HG02763 (cell line): ENCODE data around the gene TUBB4A.

Experiments
- ATAC-seq: cut with Tn5 transposase; IDR thresholded peaks from one replicate; pipeline ENCODE4 v1.9.1; 2021; ENCODE audit warnings: mild to moderate bottlenecking, moderate library complexity; ENCODE audit not compliant: unreplicated experiment

TUBB4A gene

GRCh38 chr19:6472713-6473112 is 29.4 kb downstream of the TUBB4A start:
- ATAC-seq, result no peak

GRCh38 chr19:6471076-6471475 is 31.0 kb downstream of the TUBB4A start:
- ATAC-seq, result no peak

GRCh38 chr19:6470173-6470572 is 31.9 kb downstream of the TUBB4A start:
- ATAC-seq, result no peak

- no peak for ATAC-seq
These were observed 34.7 kb downstream of the TUBB4A start for GRCh38 chr19:6467384-6467783.

GRCh38 chr19:6466526-6467248 is 35.4 kb downstream of the TUBB4A start:
- no peak for ATAC-seq

- no peak for ATAC-seq
These were observed 36.4 kb downstream of the TUBB4A start for GRCh38 chr19:6465663-6466062.

- ATAC-seq, result no peak
These were observed 37.1 kb downstream of the TUBB4A start for GRCh38 chr19:6465006-6465405.

GRCh38 chr19:6464070-6464873 is 37.8 kb downstream of the TUBB4A start, which contains the start of gene CRB3:
Gene CRB3, plus strand, starts transcription at chr19:6464271. Its CDS starts 431 bp downstream, at chr19:6464702.
- no peak for ATAC-seq

GRCh38 chr19:6460099-6460884 is 41.8 kb downstream of the TUBB4A start:
- ATAC-seq, result peak; percentile 82

- peak; percentile 21 for ATAC-seq
These were observed 42.6 kb downstream of the TUBB4A start, which contains the start of gene SLC25A23 for GRCh38 chr19:6459262-6460098. Gene SLC25A23, minus strand, starts transcription at chr19:6459792. Its CDS starts 164 bp downstream, at chr19:6459628.

GRCh38 chr19:6458695-6459261 is 43.3 kb downstream of the TUBB4A start:
- no peak for ATAC-seq

GRCh38 chr19:6457958-6458694 is 44.0 kb downstream of the TUBB4A start:
- no peak for ATAC-seq

- no peak for ATAC-seq
These were observed 46.2 kb downstream of the TUBB4A start for GRCh38 chr19:6455924-6456323.

GRCh38 chr19:6453951-6454565 is 48.1 kb downstream of the TUBB4A start:
- ATAC-seq, result no peak

GRCh38 chr19:6452899-6453298 is 49.2 kb downstream of the TUBB4A start:
- no peak for ATAC-seq

- ATAC-seq, result no peak
These were observed 49.9 kb downstream of the TUBB4A start for GRCh38 chr19:6452223-6452614.

GRCh38 chr19:6451583-6452222 is 50.4 kb downstream of the TUBB4A start:
- ATAC-seq, result no peak

- no peak for ATAC-seq
These were observed 51.9 kb downstream of the TUBB4A start for GRCh38 chr19:6450166-6450565.
